ENCODE measurements around the gene LRRC36.

The LRRC36 gene

DNA sequence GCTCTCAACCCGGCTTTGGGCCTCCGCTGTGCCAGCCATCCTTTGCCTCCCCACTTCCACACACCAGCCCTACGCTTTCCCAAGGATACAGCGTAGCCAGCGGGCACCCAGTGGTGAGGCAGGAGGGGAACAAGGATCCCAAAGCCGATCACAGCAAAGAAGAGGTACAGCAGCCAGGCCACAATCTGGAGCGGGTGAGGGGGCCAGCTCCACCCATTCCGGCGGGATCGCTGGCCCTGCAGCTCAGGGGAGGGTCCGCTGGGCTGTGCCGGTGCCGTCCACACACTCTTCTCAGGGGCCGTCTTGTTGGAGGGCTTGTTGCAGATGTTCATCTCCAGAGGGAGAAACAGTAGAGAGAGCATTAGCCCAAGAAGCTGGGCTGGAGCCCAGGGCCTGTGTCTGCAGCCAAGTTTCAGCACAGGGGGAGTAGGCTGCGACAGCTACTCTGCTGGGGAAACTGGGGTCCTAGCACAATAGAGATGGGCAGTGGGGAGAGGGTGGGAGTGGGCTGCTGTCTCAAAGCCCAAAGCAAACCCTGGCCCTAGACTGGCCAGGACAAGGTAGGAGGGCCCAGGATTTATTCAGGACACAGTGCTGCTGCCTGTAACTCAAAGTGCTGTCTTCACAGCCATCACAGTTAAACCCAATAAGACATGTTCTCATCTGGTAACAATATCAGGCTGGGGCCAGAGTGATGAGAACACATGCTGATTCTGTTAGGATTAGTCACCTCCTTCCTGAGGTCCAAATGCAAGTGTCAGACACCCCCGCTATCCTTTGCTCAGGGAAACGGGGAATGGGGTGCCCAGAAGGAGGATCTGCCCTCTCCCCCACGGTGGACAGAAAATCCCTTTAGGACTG is 79.7 kb downstream of the LRRC36 start:
- Histone ChIP-seq H3K4me3 (replicated peaks; ENCODE audit: insufficient read depth, low read length) (no peak overlapping the region), H3K27me3 (ENCODE audit: insufficient read depth, poor library complexity, severe bottlenecking) (no peaks in the 10 kb centered on the region), H3K27ac (replicated peaks) (no peak overlapping the region)
- no peak for TF ChIP-seq POLR2AphosphoS5 (IDR thresholded peaks at IDR 0.05; ENCODE audit: low read depth)
- no peak for TF ChIP-seq GABPA (IDR thresholded peaks at IDR 0.05; ENCODE audit: low read depth)
- no peak for TF ChIP-seq SPI1 (IDR thresholded peaks at IDR 0.05; ENCODE audit: borderline replicate concordance, low read depth)
- TF ChIP-seq, protein P1, sequence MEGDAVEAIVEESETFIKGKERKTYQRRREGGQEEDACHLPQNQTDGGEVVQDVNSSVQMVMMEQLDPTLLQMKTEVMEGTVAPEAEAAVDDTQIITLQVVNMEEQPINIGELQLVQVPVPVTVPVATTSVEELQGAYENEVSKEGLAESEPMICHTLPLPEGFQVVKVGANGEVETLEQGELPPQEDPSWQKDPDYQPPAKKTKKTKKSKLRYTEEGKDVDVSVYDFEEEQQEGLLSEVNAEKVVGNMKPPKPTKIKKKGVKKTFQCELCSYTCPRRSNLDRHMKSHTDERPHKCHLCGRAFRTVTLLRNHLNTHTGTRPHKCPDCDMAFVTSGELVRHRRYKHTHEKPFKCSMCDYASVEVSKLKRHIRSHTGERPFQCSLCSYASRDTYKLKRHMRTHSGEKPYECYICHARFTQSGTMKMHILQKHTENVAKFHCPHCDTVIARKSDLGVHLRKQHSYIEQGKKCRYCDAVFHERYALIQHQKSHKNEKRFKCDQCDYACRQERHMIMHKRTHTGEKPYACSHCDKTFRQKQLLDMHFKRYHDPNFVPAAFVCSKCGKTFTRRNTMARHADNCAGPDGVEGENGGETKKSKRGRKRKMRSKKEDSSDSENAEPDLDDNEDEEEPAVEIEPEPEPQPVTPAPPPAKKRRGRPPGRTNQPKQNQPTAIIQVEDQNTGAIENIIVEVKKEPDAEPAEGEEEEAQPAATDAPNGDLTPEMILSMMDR (IDR thresholded peaks at IDR 0.05; ENCODE audit: insufficient read depth, low read length), result no peak
- TF ChIP-seq, protein P2, sequence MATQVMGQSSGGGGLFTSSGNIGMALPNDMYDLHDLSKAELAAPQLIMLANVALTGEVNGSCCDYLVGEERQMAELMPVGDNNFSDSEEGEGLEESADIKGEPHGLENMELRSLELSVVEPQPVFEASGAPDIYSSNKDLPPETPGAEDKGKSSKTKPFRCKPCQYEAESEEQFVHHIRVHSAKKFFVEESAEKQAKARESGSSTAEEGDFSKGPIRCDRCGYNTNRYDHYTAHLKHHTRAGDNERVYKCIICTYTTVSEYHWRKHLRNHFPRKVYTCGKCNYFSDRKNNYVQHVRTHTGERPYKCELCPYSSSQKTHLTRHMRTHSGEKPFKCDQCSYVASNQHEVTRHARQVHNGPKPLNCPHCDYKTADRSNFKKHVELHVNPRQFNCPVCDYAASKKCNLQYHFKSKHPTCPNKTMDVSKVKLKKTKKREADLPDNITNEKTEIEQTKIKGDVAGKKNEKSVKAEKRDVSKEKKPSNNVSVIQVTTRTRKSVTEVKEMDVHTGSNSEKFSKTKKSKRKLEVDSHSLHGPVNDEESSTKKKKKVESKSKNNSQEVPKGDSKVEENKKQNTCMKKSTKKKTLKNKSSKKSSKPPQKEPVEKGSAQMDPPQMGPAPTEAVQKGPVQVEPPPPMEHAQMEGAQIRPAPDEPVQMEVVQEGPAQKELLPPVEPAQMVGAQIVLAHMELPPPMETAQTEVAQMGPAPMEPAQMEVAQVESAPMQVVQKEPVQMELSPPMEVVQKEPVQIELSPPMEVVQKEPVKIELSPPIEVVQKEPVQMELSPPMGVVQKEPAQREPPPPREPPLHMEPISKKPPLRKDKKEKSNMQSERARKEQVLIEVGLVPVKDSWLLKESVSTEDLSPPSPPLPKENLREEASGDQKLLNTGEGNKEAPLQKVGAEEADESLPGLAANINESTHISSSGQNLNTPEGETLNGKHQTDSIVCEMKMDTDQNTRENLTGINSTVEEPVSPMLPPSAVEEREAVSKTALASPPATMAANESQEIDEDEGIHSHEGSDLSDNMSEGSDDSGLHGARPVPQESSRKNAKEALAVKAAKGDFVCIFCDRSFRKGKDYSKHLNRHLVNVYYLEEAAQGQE (IDR thresholded peaks at IDR 0.05; ENCODE audit: insufficient replicate concordance, low read depth), result no peak
- no peak for DNase-seq (ENCODE audit: low read depth in 1 of 2, low spot score in 1 of 2)

DNA sequence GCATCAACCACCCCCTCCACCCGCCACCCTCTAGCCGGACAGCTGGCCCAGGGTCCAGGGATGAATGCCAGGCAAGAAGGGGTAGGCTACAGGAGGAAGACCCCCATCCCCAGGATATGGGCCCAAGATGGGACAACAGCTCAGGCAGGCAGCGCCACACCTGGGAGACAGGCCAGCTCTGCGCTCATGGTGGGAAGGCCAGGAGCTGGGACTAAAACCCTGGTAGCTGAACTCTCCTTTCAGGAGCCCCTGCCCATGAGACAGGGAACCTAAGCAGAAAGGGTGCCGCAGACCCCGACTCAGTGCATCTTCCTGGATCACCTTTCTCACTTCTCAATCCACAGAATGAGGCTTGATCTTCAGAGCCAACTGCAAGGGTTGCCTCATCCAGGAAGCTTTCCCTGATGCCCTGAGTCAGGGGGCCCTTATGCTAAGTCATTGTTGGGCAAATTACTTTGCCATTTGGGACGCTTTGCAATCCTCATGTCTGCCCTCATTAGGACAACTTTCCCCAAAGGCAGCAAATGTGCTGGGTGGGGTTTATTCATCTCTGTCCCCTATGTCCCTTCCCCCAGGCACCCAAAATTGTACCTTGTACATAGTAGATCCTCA is 80.7 kb downstream of the LRRC36 start:
- no peak overlapping the region for H3K4me3 ChIP-seq (replicated peaks; ENCODE audit: insufficient read depth, low read length)
- no peak for DNase-seq (ENCODE audit: low read depth in 1 of 2, low spot score in 1 of 2)

DNA sequence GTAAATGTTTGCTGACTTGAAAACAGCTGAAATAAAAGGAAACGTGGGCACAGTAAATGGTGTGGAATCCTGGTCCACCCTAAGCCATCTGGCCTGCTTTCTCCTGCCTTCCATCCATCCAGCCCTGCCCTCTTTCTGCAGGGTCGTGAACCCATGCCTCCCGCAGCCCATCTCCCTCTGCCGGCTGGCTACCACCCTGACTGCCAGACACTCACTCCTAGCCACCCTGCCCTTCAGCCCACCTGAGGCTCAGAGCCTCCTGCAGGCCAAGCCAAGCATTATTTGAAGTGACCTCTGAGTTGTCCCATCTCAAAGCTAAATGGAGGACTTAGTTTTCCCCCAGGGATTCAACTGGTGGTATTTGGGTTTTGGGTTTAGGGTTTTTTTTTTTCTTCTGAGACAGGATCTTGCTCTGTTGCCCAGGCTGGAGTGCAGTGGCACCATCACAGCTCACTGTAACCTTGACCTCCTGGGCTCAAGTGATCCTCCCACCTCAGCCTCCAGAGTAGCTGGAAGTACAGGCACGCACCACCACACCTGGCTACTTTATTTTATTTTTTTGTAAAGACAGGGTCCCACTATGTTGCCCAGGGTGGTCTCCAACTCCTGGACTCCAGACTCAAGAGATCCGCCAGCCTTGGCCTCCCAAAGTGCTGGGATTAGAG is 81.3 kb downstream of the LRRC36 start:
- Histone ChIP-seq H3K4me3 (replicated peaks; ENCODE audit: insufficient read depth, low read length) (no peak overlapping the region), H3K27me3 (ENCODE audit: insufficient read depth, poor library complexity, severe bottlenecking) (no peaks in the 10 kb centered on the region), H3K27ac (replicated peaks) (no peak overlapping the region)
- no peak for DNase-seq (ENCODE audit: low read depth in 1 of 2, low spot score in 1 of 2)
- TF ChIP-seq, protein P2 (IDR thresholded peaks at IDR 0.05; ENCODE audit: insufficient replicate concordance, low read depth), result no peak
- TF ChIP-seq SPI1 (IDR thresholded peaks at IDR 0.05; ENCODE audit: borderline replicate concordance, low read depth) (no peak), POLR2AphosphoS5 (IDR thresholded peaks at IDR 0.05; ENCODE audit: low read depth) (no peak), GABPA (IDR thresholded peaks at IDR 0.05; ENCODE audit: low read depth) (no peak)
- TF ChIP-seq, protein P1 (IDR thresholded peaks at IDR 0.05; ENCODE audit: insufficient read depth, low read length), result no peak

More for the DNA sequence above, 80.7 kb downstream of the LRRC36 start:
- TF ChIP-seq GABPA (IDR thresholded peaks at IDR 0.05; ENCODE audit: low read depth), result no peak
- Histone ChIP-seq H3K27ac (replicated peaks) (no peak overlapping the region), H3K27me3 (ENCODE audit: insufficient read depth, poor library complexity, severe bottlenecking) (no peaks in the 10 kb centered on the region)

DNA sequence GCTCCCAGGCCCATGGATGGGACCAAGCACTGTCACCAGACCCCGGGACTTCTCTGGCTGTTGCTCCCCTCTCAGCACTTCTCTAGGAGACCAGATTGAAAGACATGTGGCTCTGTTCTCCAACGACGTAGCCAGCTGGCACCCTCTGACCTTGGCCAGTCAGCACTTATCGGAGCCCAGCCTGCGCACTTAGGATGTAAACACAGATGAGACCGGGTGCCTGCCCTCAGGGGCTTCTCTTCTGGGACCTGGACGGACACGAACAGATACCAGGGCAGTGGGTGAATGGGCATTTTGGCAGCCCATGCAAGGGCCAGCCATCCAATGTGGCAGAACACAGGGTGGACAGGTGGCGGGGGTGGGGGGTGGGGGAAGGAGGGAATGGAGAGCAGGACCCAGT is 83.0 kb downstream of the LRRC36 start:
- Histone ChIP-seq H3K27me3 (ENCODE audit: insufficient read depth, poor library complexity, severe bottlenecking) (no peaks in the 10 kb centered on the region), H3K27ac (replicated peaks) (no peak overlapping the region), H3K4me3 (replicated peaks; ENCODE audit: insufficient read depth, low read length) (no peak overlapping the region)
- TF ChIP-seq GABPA (IDR thresholded peaks at IDR 0.05; ENCODE audit: low read depth) (no peak), POLR2AphosphoS5 (IDR thresholded peaks at IDR 0.05; ENCODE audit: low read depth) (no peak), SPI1 (IDR thresholded peaks at IDR 0.05; ENCODE audit: borderline replicate concordance, low read depth) (no peak)
- TF ChIP-seq, protein P1 (IDR thresholded peaks at IDR 0.05; ENCODE audit: insufficient read depth, low read length), result no peak
- TF ChIP-seq, protein P2 (IDR thresholded peaks at IDR 0.05; ENCODE audit: insufficient replicate concordance, low read depth), result no peak
- DNase-seq (ENCODE audit: low read depth in 1 of 2, low spot score in 1 of 2), result no peak
